Activated CD4-positive, alpha-beta T cell treated with anti-CD3 and anti-CD28 coated beads for 24 hours (primary cell): ENCODE data around the gene PSMA4.
"Not testable (repeated sequence)": the region's sequence is repeated elsewhere in the genome, so short reads cannot be mapped to it uniquely, and the experiment has no call there.

Experiments
- DNase-seq, 2 donors: peaks; one replicate each; pipeline ENCODE4 v3.0.0-alpha.2; 2020; ENCODE audit warnings: low read depth in 2 of 2

The PSMA4 gene

DNA sequence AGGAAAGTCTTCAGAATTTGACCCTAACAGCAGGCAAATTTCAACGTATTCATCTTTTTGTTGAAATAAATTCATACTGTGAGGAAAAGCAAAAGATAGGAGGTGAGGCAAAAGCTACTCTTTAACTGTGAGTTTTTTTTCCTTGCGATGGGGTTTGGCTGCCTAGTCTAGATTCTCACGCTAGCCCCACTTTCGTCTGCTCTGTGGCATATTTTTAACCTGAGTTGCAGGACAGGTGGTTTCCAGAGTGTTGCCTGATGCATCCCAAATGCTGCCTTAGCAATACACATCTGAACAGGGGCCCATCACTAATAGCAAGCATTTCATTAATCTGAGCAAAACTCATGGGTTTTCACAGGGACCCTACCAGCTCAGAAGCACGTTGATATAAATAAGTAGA lies 11.7 kb downstream of the PSMA4 start:
- DNase-seq = no peak

DNA sequence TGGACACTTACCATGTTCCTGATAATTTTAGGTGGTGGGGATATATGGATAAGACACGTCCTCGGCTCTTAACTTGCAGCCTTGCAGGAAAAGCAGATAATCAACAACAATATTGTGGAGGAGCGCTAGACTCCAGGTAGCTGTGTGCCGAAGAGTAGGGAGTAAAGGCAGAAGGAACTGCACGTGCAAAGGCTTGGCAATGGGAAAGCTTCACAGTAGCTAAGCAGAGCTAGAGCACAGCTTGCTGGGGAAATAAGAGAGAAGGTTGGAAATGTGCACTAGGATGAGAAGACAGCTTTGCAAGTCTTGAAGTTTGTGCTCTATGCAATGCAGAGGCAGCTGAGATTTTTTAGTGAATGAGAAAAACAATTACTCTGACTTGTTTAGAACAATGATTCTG lies 12.4 kb downstream of the PSMA4 start:
- DNase-seq = no peak

DNA sequence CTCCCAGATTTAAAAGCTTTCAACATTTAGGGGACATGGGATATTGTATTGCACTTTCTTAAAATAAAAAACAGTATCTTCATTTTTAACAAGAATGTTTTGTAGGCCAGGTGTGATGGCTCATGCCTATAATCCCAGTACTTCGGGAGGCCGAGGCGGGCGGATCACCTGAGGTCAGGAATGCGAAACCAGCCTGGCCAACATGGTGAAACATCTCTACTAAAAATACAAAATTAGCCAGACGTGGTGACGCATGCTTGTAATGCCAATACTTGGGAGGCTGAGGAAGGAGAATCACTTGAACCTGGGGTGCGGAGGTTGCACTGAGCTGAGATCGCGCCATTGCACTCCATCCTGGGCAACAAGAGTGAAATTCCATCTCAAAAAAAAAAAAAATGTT lies 20.0 kb downstream of the PSMA4 start:
- DNase-seq = not testable (repeated sequence)

DNA sequence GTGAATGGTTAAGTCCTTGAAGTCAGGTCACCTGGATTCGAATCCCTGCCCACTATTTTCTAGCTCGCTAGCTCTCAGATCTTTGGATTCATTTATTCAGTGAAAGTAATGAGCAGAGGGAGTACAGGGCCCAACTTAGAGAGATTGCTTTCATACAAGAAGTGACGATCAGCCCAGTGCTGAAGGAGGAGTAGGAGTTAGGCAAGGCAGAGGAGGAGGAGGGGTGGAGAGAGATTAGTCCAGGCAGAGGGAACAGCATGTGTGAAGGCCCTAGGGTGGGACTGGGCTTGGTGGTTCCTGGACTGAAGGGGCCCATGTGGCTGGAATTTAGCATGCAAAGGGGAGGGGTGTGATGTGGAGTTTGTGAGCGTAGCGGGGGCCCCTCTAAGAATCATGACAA lies 21.2 kb downstream of the PSMA4 start:
- no peak for DNase-seq

DNA sequence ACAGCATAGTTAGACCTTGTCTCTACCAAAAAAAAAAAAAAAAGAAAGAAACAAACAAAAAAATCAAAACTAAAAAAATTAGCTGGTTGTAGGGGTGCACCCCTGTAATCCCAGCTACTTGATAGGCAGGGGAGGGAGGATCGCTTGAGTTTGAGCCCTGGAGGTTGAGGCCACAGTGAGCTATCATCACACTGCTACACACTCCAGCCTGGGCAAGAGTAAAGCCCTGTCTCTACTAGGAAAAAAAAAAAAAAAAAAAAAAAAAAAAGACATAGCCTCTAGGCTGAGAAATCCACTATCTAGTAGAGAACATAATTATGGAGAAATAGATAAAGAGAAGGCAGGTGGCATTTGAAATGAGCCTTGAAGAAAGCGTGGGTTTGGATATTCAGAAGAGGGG lies 22.8 kb downstream of the PSMA4 start:
- no peak for DNase-seq

DNA sequence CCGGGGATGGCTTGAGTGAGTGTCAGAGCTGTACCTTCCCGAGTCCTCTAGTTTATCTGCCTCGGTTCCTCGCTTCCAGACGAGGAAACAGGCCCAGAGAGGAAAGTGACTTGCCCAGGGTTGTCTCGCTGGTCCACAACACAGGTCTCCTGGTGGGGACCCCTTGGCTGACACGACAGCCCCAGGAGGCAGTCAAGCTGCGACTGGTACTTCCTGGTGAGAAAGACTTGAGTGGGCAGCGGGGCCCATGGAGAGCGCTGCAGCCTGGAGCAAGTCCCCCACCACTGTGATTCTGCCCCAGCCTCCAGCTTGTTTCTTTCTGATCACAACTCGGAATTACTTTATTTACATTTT lies 24.5 kb downstream of the PSMA4 start:
- no peak for DNase-seq

DNA sequence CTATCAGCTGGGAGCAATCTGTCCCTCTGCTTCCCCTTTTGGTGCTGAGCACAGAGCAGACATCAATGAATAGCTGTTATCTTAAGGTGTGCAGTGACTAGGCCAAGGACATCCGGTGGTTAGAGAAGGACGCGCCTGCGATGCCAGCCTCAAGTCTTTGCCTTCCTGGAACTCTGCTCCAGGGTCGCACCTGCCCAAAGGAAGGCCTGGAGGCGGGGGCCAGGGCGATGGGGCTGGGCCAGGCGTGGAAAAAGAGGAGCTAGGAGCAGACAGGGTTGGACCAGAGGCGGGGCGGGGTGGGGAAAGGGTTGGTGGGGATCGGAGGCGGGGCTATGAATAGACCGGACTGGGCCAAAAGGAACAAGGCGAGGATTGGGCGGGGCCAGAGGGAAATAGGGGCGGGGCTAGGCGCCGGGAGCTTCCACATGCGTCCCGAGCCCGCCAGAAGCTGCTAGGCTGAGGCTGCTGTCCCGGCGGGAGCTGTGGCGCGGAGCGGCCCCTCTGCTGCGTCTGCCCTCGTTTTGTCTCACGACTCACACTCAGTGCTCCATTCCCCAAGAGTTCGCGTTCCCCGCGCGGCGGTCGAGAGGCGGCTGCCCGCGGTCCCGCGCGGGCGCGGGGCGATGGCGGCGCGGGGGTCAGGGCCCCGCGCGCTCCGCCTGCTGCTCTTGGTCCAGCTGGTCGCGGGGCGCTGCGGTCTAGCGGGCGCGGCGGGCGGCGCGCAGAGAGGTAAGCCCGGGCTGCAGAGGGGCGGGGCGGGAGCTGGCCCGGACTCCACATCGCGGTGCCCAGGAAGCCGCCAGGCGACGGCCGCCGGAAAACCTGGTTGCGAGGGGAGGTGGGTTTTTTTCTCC lies 25.1 kb downstream of the PSMA4 start, which contains the start of gene CHRNA5:
TSS of gene CHRNA5 (plus strand) at position 424 of the 854 bp plus-strand sequence. CDS start at position 624, 200 bp downstream.
- DNase-seq = peak; percentile 72 to 92

DNA sequence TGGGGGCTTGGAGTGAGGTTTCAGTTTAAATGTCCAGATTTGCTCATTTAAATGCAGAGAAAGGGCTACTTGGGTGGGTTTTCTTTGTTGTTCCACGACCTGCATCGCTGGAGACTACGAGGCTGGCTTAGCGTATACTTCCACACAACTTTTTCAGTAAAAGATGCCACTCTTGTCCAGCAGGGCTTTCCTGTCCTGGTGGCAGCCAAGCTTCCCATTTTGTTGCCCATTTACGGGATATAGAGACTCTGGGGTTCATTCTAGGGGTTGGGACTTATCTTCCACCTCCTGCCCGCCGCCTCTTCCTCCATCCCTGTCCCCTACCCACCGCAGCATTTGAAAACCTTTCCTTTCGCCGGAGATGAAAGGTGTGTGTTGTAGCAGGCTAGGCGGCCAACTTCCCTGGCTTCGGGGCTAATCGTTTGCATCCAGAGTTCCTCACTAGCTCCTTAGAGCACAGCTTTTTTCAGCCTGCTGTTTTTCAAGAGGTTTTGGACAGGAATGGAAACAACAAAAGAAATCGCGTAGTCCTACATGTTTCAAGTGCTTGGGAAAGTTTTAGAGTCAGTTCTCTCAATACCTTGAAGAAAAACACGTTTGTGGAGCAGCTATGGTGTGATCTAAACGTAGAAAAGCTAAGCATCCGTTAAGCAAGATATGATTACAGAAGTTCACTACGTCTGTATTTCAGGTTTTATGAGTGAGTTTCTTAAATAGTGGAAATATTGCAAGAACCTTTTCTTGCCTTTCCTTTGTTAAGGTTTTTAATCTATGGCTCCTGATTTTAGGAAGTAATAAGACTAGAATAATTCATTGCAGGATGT lies 25.9 kb downstream of the PSMA4 start:
- peak in 1 of 2 donors; percentile 2 for DNase-seq

DNA sequence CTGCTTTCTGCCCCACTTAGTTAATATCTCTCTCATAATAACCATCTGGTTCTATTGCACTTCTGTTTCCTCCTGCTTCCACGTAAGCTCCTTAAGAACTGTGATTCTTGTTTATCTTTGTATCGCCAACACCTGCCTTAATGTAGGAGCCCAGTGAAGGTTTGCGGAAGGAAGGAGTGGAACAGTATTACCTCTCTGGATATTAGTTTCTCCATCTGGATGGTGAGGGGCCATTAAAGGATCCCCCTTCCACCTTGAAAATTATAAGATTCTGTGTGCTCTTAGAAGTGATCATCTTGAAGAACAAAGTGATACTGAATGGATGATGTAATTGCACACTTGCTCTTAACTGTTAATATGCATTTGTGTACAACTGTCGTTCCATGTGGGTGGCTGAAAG lies 27.3 kb downstream of the PSMA4 start:
- DNase-seq = no peak

DNA sequence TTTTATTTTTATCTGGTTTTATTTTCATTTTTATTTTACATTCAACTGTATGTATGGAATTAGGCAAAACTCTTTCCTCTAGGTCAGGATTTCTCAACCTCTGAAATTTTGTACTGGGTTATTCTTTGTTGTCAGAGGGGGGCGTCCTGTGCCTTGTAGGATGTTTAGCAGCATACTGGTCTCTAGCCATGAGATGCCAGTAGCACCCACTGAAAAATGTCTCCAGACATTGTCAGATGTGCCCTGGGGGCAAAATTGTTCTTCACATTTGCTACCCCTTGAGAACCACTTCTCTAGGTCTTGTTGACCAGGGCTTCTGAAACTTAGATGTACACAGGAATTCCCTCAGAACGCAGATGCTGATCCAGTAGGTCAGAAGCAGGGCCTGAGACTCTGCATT lies 30.5 kb downstream of the PSMA4 start:
- DNase-seq = no peak

DNA sequence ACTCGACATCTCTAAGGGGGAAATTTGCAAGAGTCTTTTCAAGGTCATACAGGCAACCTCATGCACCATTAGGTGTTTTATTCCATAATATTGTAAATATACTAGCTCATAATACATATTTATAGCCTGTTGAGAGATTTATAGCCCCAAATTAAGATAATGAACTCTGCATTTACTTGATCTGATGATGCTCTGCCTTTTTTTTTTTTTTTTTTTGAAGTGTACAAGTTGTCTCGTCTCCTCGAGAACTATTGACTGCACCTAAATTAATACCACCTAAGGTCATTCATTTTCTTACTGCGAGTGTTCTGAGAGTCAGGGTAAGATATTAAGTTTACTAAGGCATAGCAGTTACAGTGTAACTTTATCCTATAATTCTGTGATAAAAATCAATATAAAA lies 31.1 kb downstream of the PSMA4 start:
- DNase-seq = no peak

DNA sequence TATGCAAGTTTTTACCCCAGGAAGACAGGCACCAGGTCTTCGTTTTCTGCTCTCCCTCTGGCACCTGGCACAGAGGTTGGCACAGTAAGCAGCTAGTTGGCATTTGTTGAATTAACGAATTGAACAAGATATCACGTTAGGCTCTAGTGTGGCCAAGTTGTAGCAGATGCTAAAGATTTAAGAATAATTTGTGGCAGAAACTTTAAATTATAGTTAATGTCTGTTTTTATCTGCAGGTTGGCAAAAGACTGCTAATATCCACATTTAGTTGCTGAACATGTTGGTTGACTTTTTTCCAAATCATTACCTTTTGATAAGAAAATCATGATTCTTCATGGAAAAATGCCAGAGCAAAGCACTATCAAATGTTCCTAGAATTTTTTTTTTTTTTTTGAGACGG lies 33.2 kb downstream of the PSMA4 start:
- DNase-seq = no peak

DNA sequence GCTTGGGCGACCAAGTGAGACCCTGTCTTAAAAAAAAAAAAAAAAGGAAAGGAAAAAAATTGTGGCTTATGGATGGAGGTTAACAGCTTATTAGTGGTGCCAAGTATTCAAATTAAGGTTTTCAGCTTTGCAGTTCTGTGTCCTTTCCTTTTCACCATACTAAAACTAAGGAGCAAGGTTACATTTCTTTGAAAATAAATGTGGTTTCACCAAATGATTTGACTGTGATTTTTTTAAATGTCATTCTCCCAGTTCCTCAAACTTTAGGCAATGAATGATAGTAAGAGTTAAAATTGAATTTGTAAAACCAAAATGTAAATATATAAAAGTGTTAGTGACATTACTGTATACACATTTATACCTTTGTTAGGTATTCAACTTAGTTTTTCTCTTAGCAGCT lies 34.7 kb downstream of the PSMA4 start:
- no peak for DNase-seq

DNA sequence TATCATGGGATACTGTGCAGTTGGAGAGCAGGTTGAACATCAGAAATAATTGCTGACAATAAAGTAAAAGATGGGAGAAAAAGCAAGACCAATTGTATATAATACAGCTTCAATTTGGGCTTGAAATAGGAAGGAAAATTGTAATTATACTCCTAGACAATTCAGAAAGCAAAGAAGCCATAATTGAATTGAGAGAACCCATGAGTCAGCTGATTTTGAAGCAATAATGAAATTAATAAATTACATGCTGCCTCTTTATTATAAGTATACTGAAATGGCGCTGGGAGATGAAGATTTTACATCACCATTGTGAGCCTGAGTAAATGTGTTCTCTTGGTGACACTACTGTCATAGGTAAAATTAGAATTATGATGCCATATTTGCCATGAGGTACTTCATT lies 57.3 kb downstream of the PSMA4 start:
- no peak for DNase-seq

DNA sequence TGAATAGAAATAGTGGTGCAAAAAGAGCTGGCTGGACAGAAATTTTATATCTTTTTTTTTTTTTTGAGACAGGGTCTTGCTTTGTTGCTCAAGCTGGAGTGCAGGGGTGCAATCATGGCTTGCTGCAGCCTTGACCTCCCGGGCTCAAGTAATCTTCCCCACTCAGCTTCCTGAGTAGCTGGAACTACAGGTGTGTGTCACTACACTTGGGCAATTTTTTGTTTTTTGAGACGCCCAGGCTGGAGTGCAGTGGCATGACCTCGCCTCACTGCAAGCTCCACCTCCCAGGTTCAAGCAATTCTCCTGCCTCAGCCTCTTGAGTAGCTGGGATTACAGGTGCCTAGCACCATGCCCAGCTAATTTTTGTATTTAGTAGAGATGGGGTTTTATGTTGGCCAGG lies 58.1 kb downstream of the PSMA4 start:
- no peak for DNase-seq

DNA sequence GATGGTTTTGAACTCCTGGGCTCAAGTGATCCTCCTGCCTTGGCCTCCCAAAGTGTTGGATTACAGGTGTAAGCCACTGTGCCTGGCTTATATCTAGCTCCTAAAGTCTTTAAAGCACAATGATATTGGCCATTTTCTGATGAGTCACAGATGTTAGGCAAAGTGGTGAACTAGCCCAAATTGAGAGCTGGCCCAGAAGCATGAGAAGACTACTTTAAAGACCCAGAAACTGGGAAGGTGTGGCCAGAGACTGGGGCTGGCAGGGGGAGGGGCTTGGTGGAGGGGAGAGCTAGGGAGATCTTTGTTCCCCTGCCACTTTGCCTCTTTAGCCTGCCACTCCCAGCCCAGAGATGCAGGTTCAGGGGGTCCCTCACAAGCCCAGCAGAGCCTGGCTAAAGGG lies 58.9 kb downstream of the PSMA4 start:
- no peak for DNase-seq
